GM23338 (cell line): Measurements from ENCODE around the gene CHCHD6. TPM values are rescaled to one million over a fixed set of nuclear protein-coding genes. Genes with fewer than 3 reads are reported as not detected.

ENCODE experiments used
- ATAC-seq: fragments of 200-7000 bp; cut with Tn5 transposase; 3 replicates; pipeline ENCODE4 v1.9.1; 2020
- DNase-seq: peaks from one replicate; pipeline ENCODE4 v3.0.0-alpha.2; 2015; ENCODE audit warnings: low spot score
- H2AFZ ChIP-seq: fragments of 200-600 bp; sonication (generic); 2 replicates; pipeline ENCODE4 v1.8.0; 2016; ENCODE audit warnings: antibody characterized with exemption, mild to moderate bottlenecking, moderate library complexity
- H3F3A ChIP-seq: fragments of 200-600 bp; sonication (generic); replicated peaks from 2 replicates; pipeline ENCODE4 v1.8.0; 2017; ENCODE audit warnings: antibody characterized with exemption, mixed run types, low read depth
- H3K27ac ChIP-seq: fragments of 200-600 bp; sonication (generic); 2 replicates; pipeline ENCODE4 v1.6.1; 2016; ENCODE audit warnings: low read depth
- H3K27me3 ChIP-seq: fragments of 200-600 bp; sonication (generic); 2 replicates; pipeline ENCODE4 v1.8.0; 2016; ENCODE audit warnings: mild to moderate bottlenecking, mixed run types, moderate library complexity; ENCODE audit not compliant: insufficient read depth
- H3K36me3 ChIP-seq: fragments of 200-600 bp; sonication (generic); 2 replicates; pipeline ENCODE4 v1.8.0; 2016; ENCODE audit warnings: mild to moderate bottlenecking; ENCODE audit not compliant: insufficient read depth
- H3K4me1 ChIP-seq: fragments of 200-600 bp; sonication (generic); 2 replicates; pipeline ENCODE4 v1.8.0; 2016; ENCODE audit warnings: mild to moderate bottlenecking, moderate library complexity; ENCODE audit not compliant: insufficient read depth
- H3K4me2 ChIP-seq: fragments of 200-600 bp; sonication (generic); 2 replicates; pipeline ENCODE4 v1.7.1; 2017; ENCODE audit warnings: mixed run types
- H3K4me3 ChIP-seq: fragments of 200-600 bp; sonication (generic); 2 replicates; pipeline ENCODE4 v1.6.1; 2016; ENCODE audit warnings: mixed run types
- H3K79me2 ChIP-seq: fragments of 200-600 bp; sonication (generic); replicated peaks from 2 replicates; pipeline ENCODE4 v1.8.0; 2017; ENCODE audit warnings: mild to moderate bottlenecking; ENCODE audit not compliant: insufficient read depth
- H3K9me2 ChIP-seq: fragments of 200-600 bp; sonication (generic); 2 replicates; pipeline ENCODE4 v1.8.0; 2017; ENCODE audit not compliant: insufficient read depth
- H4K20me1 ChIP-seq: fragments of 200-600 bp; sonication (generic); replicated peaks from 2 replicates; pipeline ENCODE4 v1.8.0; 2017; ENCODE audit warnings: mild to moderate bottlenecking; ENCODE audit not compliant: insufficient read depth
- H3K27ac Mint-ChIP-seq: 2 replicates; pipeline ENCODE4 v1.8.0; 2020; ENCODE audit warnings: inconsistent platforms, mild to moderate bottlenecking, moderate library complexity, mixed read lengths
- H3K27me3 Mint-ChIP-seq: 3 replicates; pipeline ENCODE4 v1.8.0; 2022; ENCODE audit warnings: low read depth, mild to moderate bottlenecking, moderate library complexity, mixed read lengths, inconsistent platforms; ENCODE audit not compliant: insufficient read depth, poor library complexity
- H3K36me3 Mint-ChIP-seq: 3 replicates; pipeline ENCODE4 v1.8.0; 2021; ENCODE audit warnings: low read depth, mild to moderate bottlenecking, inconsistent platforms, moderate library complexity, mixed read lengths
- H3K4me1 Mint-ChIP-seq: 3 replicates; pipeline ENCODE4 v1.8.0; 2020; ENCODE audit warnings: mild to moderate bottlenecking, inconsistent platforms, mixed read lengths
- H3K4me3 Mint-ChIP-seq: 3 replicates; pipeline ENCODE4 v1.8.0; 2021; ENCODE audit warnings: moderate library complexity, mild to moderate bottlenecking, inconsistent platforms, mixed read lengths
- H3K9me3 Mint-ChIP-seq: 3 replicates; pipeline ENCODE4 v1.8.0; 2020; ENCODE audit warnings: moderate library complexity, mild to moderate bottlenecking, inconsistent platforms, mixed read lengths
- EZH2 ChIP-seq: fragments of 200-600 bp; sonication (generic); IDR thresholded peaks from one replicate; pipeline ENCODE4 v1.8.0; 2017; ENCODE audit warnings: antibody characterized with exemption, mild to moderate bottlenecking, low read depth; ENCODE audit not compliant: unreplicated experiment
- EZH2phosphoT487 ChIP-seq: fragments of 200-600 bp; sonication (generic); IDR thresholded peaks from one replicate; pipeline ENCODE4 v1.8.1; 2018; ENCODE audit warnings: antibody characterized with exemption; ENCODE audit not compliant: unreplicated experiment
- JUNB ChIP-seq: IDR thresholded peaks from one replicate; pipeline ENCODE4 v1.6.1; 2016; ENCODE audit warnings: antibody characterized with exemption; ENCODE audit not compliant: unreplicated experiment
- NANOG ChIP-seq: IDR thresholded peaks from 2 replicates; pipeline ENCODE4 v1.6.1; 2016; ENCODE audit warnings: antibody characterized with exemption, borderline replicate concordance
- POLR2AphosphoS5 ChIP-seq: IDR thresholded peaks from 2 replicates; pipeline ENCODE4 v1.6.1; 2016; ENCODE audit warnings: antibody characterized with exemption, low read depth
- ZNF114 ChIP-seq: fragments of 250-450 bp; sonication (Bioruptor Pico); IDR thresholded peaks from 2 replicates; pipeline ENCODE4 v1.5.0; 2020; ENCODE audit warnings: mild to moderate bottlenecking, moderate library complexity
- polyA plus RNA-seq: library from polyadenylated mRNA; unstranded; fragments of >200 nt; fragmentation: Nextera tagmentation; extraction: Ambion mirVana; gene quantifications from 2 replicates; pipeline ENCODE4 v1.2.1, GENCODE V29; 2016
- total RNA-seq: library from RNA; depleted of rRNA; stranded (reverse); fragments of >200 nt; shearing (Covaris generic); gene quantifications from 2 replicates; pipeline ENCODE4 v1.2.3, GENCODE V29; 2014
- TF ChIP-seq, protein P1 (sequence below), 2 experiments: fragments of 200-600 bp in 1 of 2; sonication (generic) in 1 of 2; conservative IDR thresholded peaks; 2 replicates each; pipeline versions ENCODE4 v1.5.1 to v1.6.1; 2016 to 2017; ENCODE audit warnings: antibody characterized with exemption in 2 of 2, low read depth in 2 of 2, mild to moderate bottlenecking in 2 of 2, moderate library complexity in 1 of 2
- TF ChIP-seq, protein P2 (sequence below): IDR thresholded peaks from 2 replicates; pipeline ENCODE4 v1.6.1; 2016; ENCODE audit warnings: antibody characterized with exemption
- TF ChIP-seq, protein P3 (sequence below): fragments of 250-450 bp; sonication (Bioruptor Pico); IDR thresholded peaks from 2 replicates; pipeline ENCODE4 v1.5.0; 2020; ENCODE audit warnings: mild to moderate bottlenecking, moderate library complexity

CHCHD6 gene
- total and polyA plus RNA-seq, 2 experiments from 2014 or later, result 28.8 to 43.0 TPM

DNA sequence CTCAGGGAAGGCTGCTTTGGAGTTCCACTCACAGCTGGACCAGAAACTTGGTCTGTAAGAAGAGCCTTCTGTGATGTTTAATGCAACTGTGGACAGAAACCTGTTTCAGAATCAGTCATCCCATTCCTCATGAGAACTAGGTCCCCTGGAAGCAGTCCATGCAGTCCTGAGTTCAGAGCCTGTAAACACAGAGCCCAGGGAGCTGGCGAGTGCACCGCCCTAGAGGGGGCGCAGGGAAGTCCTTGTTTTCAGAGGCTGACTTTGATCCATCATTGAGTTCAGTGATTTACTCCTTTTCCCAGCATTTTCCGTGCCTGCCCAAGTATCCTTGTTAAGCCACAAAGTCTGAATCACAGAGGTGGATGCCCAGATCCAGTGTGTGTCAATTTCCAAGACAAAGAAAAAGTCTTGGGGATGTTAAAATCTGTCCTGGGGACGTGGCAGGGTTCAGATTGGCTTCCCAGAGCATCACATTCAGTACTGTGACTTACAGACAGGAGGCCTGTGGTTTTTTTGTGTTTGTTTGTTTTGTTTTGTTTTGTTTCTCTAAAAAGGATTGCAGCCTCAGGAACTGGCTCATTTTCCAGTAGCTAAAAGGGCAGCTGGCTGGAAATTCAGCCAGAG lies 39.3 kb upstream of the CHCHD6 start:
- no peak overlapping the region for H3K4me2 ChIP-seq
- DNase-seq (peak; percentile 48), ATAC-seq (peak; percentile 74)
- H2AFZ ChIP-seq, result peak overlapping the region; percentile 9; the same call in 1 of the 2 replicates
- no peaks in the 10 kb centered on the region for H3K4me1 ChIP-seq
- no peaks in the 10 kb centered on the region for H4K20me1 ChIP-seq
- no peaks in the 10 kb centered on the region for H3K36me3 Mint-ChIP-seq
- peaks cover 3% of the 10 kb centered on the region for H3K27me3 Mint-ChIP-seq
- no peak overlapping the region for H3K4me3 ChIP-seq
- TF ChIP-seq, protein P1, sequence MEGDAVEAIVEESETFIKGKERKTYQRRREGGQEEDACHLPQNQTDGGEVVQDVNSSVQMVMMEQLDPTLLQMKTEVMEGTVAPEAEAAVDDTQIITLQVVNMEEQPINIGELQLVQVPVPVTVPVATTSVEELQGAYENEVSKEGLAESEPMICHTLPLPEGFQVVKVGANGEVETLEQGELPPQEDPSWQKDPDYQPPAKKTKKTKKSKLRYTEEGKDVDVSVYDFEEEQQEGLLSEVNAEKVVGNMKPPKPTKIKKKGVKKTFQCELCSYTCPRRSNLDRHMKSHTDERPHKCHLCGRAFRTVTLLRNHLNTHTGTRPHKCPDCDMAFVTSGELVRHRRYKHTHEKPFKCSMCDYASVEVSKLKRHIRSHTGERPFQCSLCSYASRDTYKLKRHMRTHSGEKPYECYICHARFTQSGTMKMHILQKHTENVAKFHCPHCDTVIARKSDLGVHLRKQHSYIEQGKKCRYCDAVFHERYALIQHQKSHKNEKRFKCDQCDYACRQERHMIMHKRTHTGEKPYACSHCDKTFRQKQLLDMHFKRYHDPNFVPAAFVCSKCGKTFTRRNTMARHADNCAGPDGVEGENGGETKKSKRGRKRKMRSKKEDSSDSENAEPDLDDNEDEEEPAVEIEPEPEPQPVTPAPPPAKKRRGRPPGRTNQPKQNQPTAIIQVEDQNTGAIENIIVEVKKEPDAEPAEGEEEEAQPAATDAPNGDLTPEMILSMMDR (conservative IDR thresholded peaks at IDR 0.05; ENCODE audit: low read depth in 2 of 2), result peak; percentile 35 to 40
- no peak for TF ChIP-seq JUNB
- H3K4me3 Mint-ChIP-seq, result no peak overlapping the region
- no peaks in the 10 kb centered on the region for H3K79me2 ChIP-seq
- H3K4me1 Mint-ChIP-seq, result peaks cover 9% of the 10 kb centered on the region; the same call in 2 of the 3 replicates
- H3K27ac Mint-ChIP-seq, result no peak overlapping the region
- no peaks in the 10 kb centered on the region for H3K36me3 ChIP-seq
- H3K9me2 ChIP-seq, result no peaks in the 10 kb centered on the region
- H3K27ac ChIP-seq, result no peak overlapping the region
- H3K27me3 ChIP-seq, result no peaks in the 10 kb centered on the region
- H3K9me3 Mint-ChIP-seq, result no peaks in the 10 kb centered on the region
- H3F3A ChIP-seq, result no peaks in the 10 kb centered on the region

DNA sequence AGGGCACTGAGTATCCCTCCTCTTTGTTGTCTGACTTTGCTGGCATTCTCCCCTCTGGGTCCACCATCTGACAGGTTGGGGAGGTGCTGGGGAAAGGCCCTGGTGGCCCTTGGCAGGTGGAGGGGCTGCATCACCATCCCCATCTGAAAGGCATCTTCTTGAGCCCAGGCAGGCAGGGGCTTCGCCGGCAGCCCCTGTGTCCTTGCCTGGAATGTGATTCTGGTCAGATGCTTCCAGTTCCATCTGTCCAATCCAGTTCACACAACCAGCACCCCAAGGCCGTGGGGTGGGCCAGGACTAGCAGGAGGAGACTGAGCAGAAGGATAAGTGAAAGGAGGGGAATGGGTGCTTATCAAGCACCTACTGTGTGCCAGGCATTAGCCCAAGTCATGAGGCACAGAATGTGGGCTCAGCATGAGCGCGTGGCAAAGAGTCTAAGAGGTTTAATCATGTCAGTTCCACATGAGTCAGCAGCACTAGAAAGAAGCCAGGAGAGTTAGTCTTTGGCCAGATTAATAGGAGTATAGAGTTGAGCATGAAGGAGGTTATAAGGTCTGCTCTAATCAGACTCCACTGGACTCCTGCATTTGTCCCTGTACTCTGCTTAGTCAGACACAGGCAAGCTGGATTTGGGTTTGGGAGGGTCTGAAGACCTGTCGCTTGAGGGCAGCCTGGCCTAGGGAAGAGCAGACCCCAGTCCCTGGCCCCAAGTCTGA lies 38.7 kb upstream of the CHCHD6 start:
- Histone ChIP-seq H3K4me2 (no peak overlapping the region), H3K79me2 (no peaks in the 10 kb centered on the region), H3K36me3 (no peaks in the 10 kb centered on the region), H4K20me1 (no peaks in the 10 kb centered on the region), H3K27me3 (no peaks in the 10 kb centered on the region), H3K9me2 (no peaks in the 10 kb centered on the region), H3K4me1 (no peaks in the 10 kb centered on the region), H3K4me3 (no peak overlapping the region), H3K27ac (no peak overlapping the region), H2AFZ (peak overlapping the region; percentile 9; the same call in 1 of the 2 replicates), H3F3A (no peaks in the 10 kb centered on the region)
- Mint-ChIP-seq H3K27ac (no peak overlapping the region), H3K4me1 (peaks cover 6% of the 10 kb centered on the region; the same call in 2 of the 3 replicates), H3K9me3 (no peaks in the 10 kb centered on the region), H3K36me3 (no peaks in the 10 kb centered on the region), H3K27me3 (peaks cover 3% of the 10 kb centered on the region), H3K4me3 (no peak overlapping the region)
- ATAC-seq, result no peak
- no peak for DNase-seq
- TF ChIP-seq EZH2phosphoT487 (no peak), EZH2 (no peak), POLR2AphosphoS5 (no peak), ZNF114 (CRISPR knock-in tag) (no peak), NANOG (no peak)
- TF ChIP-seq, protein P2, sequence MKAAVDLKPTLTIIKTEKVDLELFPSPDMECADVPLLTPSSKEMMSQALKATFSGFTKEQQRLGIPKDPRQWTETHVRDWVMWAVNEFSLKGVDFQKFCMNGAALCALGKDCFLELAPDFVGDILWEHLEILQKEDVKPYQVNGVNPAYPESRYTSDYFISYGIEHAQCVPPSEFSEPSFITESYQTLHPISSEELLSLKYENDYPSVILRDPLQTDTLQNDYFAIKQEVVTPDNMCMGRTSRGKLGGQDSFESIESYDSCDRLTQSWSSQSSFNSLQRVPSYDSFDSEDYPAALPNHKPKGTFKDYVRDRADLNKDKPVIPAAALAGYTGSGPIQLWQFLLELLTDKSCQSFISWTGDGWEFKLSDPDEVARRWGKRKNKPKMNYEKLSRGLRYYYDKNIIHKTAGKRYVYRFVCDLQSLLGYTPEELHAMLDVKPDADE, result no peak
- TF ChIP-seq, protein P3, sequence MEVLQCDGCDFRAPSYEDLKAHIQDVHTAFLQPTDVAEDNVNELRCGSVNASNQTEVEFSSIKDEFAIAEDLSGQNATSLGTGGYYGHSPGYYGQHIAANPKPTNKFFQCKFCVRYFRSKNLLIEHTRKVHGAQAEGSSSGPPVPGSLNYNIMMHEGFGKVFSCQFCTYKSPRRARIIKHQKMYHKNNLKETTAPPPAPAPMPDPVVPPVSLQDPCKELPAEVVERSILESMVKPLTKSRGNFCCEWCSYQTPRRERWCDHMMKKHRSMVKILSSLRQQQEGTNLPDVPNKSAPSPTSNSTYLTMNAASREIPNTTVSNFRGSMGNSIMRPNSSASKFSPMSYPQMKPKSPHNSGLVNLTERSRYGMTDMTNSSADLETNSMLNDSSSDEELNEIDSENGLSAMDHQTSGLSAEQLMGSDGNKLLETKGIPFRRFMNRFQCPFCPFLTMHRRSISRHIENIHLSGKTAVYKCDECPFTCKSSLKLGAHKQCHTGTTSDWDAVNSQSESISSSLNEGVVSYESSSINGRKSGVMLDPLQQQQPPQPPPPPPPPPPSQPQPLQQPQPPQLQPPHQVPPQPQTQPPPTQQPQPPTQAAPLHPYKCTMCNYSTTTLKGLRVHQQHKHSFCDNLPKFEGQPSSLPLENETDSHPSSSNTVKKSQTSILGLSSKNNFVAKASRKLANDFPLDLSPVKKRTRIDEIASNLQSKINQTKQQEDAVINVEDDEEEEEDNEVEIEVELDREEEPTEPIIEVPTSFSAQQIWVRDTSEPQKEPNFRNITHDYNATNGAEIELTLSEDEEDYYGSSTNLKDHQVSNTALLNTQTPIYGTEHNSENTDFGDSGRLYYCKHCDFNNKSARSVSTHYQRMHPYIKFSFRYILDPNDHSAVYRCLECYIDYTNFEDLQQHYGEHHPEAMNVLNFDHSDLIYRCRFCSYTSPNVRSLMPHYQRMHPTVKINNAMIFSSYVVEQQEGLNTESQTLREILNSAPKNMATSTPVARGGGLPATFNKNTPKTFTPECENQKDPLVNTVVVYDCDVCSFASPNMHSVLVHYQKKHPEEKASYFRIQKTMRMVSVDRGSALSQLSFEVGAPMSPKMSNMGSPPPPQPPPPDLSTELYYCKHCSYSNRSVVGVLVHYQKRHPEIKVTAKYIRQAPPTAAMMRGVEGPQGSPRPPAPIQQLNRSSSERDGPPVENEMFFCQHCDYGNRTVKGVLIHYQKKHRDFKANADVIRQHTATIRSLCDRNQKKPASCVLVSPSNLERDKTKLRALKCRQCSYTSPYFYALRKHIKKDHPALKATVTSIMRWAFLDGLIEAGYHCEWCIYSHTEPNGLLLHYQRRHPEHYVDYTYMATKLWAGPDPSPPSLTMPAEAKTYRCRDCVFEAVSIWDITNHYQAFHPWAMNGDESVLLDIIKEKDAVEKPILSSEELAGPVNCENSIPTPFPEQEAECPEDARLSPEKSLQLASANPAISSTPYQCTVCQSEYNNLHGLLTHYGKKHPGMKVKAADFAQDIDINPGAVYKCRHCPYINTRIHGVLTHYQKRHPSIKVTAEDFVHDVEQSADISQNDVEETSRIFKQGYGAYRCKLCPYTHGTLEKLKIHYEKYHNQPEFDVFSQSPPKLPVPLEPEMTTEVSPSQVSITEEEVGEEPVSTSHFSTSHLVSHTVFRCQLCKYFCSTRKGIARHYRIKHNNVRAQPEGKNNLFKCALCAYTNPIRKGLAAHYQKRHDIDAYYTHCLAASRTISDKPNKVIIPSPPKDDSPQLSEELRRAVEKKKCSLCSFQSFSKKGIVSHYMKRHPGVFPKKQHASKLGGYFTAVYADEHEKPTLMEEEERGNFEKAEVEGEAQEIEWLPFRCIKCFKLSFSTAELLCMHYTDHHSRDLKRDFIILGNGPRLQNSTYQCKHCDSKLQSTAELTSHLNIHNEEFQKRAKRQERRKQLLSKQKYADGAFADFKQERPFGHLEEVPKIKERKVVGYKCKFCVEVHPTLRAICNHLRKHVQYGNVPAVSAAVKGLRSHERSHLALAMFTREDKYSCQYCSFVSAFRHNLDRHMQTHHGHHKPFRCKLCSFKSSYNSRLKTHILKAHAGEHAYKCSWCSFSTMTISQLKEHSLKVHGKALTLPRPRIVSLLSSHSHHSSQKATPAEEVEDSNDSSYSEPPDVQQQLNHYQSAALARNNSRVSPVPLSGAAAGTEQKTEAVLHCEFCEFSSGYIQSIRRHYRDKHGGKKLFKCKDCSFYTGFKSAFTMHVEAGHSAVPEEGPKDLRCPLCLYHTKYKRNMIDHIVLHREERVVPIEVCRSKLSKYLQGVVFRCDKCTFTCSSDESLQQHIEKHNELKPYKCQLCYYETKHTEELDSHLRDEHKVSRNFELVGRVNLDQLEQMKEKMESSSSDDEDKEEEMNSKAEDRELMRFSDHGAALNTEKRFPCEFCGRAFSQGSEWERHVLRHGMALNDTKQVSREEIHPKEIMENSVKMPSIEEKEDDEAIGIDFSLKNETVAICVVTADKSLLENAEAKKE (CRISPR knock-in tag), result no peak
- TF ChIP-seq, protein P1 (conservative IDR thresholded peaks at IDR 0.05; ENCODE audit: low read depth in 2 of 2), result no peak
